Stimulated activated CD8-positive, alpha-beta memory T cell treated with anti-CD3 and anti-CD28 coated beads, Interleukin-15, amount 100 ng/mL, for 1 hour (primary cell): Measurements from ENCODE around the gene C2orf42.
"Not testable (repeated sequence)": the region's sequence is repeated elsewhere in the genome, so short reads cannot be mapped to it uniquely, and the experiment has no call there.

Source experiments
- DNase-seq: peaks from one replicate; pipeline ENCODE4 v3.0.0-alpha.2; 2020; ENCODE audit warnings: low read depth

C2orf42 gene

DNA sequence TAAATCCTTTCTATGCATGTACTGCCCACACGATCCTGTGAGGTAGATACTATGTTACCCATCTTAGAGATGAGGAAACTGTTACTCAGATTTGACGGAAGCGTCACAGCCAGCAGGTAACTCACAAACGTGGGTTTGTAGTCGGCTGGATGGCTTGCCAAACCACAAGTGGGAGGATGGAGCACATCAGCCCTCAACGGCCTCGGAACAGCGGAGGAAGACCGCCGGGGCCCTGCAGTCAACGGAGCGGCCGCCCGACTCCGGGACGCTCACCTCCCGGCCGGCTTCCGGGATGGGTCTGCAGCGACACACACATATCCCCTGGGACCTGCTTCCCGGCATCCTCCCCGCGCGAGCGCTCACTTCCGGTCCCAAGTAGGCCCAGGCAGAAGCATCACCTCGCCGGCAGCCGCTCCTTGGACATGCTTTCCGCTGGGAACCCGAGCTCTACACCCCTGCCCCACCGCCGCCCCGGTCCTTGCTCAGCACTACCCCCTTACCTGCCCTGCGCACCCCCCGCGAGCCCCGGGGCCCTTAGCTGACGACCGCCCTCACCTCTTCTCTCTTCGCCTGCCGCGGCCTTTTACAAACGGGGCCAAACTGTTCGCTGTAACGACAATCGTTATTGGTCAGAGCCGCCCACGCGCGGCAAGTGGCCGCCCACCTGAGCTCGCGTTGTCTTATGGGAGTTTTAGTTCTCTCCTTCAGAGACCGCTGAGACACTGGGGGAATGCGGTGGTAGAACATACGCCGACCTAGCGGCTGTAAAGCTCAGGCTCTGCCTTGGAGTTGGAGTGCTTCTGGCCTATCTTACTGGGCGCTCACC lies at the start of gene C2orf42:
TSS of gene C2orf42 (minus strand) at position 602 of the 826 bp plus-strand sequence. CDS start 9,034 bp downstream, outside the sequence.
- DNase-seq, result peak; percentile 88

DNA sequence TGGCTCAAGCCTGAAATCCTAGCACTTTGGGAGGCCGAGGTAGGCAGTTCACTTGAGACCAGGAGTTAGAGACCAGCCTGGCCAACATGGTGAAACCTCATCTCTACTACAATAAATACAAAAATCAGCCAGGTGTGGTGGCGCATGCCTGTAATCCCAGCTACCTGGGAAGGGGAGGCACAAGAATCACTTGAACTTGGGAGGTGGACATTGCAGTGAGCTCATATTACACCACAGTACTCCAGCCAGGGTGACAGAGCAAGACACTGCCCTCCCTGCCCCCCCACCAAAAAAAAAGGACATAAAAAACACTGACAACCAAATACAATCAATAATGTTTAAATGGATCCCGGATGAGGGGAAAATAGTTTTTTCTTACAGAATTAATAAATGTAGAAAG lies 49.8 kb upstream of the C2orf42 start:
- no peak for DNase-seq

DNA sequence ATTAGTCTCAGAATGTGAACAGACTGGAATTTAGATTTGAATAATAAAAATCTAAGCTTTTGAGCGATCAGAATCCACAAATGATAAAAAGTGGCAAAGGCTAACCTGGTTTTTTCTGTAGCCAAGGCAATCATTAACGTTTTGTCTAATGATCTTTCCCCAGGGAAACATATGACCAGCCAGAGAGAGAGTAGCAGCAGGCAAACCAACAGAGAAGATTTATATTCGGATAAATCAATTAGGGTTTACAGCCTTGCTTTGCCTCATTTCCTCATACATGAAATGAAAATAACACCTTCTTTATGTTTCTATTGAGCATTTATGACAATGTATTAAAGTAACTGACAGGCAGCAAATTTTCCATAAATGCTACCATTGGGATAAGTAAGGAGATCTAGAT lies 43.1 kb upstream of the C2orf42 start:
- DNase-seq, result no peak

DNA sequence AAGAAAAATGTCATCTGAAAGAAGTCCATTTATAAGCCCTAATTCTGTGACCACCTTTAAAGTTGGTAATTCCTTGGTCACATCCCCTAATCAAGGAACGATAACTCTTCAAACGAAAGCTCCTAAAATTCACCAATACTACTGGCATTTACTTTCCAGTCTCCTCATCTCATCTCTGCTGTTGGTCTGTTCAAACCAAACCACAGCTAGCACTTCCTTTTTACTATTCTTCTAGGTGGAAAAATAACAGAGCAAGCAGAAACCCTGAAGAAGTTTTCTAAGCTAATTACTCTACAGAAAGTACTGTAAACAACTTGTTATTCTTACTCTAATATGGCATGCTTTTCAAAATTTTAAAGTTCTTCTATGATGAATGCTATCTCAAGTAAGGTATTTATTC lies 36.0 kb upstream of the C2orf42 start:
- no peak for DNase-seq

DNA sequence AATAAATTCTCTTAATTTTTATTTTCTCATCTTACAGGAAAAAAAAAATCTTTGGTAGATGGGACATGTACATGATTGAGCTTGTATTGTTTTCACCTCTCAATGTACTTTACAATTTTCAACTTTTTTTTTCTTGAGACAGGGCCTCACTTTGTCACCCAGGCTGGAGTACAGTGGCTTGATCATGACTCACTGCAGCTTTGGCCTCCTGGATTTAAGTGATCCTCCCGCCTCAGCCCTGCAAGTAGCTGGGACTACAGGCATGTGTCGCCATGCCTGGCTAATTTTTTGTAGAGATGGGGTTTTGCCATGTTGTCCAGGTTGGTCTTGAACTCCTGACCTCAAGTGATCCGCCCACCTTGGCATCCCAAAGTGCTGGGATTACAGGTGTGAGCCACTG lies 32.5 kb upstream of the C2orf42 start:
- not testable (repeated sequence) for DNase-seq

DNA sequence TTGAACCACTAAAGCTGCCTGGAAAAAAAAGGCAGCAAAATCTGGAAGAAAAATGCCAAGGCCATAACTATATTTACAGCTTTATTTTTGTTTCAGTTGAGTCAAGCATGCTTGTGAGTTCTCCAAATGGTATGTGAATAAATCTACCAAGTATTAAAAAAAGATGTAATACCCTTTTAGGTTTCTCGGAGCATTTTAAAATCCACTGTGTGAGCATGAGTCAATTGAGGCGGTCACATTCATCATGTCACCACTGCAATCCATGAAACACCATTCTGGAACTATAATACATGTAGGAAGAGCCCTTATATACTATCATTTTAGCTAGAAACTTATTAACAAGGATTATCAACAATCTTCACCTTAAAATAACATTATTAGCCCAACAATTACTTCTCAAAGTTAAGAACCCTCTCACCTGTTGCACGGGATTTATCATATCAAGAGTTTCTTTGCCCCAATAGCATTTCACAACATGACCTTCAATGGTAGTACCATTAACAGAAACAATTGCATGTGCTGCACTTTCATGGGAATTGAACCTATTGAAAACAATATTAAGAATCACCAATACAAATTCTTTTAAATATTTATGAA lies 24.2 kb upstream of the C2orf42 start:
- no peak for DNase-seq

DNA sequence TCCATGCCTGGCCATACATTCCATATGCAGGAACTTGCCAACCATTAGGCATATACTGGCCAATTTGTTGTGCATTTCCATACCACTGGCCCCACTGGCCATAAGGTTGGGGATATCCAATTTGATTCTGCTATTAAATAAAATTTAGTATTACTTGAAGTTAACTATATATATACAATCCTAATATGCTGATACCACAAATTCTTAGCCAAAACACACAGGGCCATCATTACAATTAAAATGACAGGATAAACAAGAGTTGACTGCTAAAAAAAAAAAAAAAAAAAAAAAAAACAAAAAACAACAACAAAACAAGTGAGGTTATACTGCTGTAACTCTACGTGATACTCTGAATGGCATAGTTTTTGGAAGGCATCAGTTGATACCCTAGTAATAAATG lies 23.5 kb upstream of the C2orf42 start:
- DNase-seq, result no peak

DNA sequence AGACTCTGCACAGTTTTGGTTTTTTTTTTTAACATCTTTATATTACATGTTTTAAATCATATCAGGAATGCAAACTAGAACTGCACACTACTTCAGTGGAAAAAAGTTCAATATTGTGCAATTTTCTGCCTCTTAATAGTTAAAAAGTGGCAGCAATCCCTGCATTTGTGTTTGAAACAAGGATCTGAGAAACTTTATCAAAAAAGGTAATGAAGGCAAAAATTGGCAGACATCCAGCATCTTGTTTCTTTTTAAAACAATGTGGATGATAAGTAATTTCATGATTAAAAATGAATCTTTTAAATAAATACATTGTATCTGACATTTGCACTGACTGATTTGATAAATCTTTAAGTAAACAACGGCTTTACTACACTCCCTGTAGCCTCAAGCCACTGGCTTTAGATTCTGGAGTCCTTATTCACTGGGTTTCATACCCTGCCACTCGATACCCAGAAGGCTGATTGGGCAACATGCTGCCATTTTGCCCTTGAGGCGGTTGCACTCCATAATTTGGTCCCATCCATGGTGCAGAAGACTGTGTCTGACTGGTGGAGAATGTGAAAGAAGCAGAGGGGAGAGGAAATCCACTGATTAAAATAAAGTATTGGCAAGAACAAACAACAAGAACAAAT lies 21.6 kb upstream of the C2orf42 start:
- no peak for DNase-seq

DNA sequence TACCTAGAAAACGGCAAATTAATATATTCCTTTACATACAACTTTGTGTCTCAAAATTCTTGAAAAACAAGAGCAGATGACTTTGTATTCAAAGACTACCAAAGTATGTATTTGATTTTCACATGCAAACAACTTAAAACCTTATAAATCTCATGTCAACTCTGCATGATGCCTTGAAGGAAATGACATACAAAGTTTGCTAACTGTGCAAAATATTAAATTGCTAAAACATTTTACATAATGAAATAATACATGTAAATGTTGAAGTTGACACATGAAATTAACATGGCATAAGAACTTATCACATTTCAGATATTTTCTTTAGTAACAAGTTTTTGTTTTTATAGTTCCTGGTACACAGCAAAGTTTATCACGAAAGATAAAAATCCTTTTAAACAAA lies 20.8 kb upstream of the C2orf42 start:
- DNase-seq, result no peak

DNA sequence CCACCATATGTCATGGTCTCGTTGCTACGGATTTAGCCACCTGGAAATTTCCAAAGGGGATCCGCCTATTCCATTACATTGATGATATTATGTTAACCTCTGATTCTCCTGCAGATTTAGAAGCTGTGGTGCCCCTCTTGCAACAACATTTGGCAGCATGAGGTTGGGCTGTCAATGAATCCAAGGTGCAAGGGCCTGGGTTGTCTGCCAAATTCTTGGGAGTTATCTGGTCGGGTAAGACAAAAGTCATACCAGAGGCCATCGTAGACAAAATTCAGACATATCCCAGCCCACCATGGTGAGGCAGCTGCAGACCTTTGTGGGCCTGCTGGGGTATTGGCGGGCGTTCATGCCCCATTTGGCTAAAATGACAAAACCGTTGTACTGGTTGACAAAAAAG lies 13.6 kb upstream of the C2orf42 start:
- no peak for DNase-seq

DNA sequence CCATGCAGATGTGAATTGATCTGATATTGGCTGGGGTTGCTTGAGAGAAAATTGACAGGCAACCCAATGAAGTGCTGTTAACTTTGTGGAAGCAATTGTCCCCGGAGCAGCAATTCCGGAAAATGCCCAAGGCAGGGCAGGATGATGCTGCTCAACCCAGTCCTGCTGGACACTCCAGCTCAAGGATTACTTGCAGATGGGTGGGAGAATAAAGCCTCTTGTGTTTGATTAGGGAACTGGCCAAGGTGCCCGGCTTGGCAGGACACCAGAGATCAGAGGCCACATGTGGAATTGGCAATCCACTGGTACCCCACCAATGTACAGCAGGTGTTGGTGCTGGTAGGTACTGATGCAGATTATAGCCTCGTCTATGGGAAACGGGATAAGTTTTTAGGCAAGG lies 12.3 kb upstream of the C2orf42 start:
- DNase-seq, result no peak

DNA sequence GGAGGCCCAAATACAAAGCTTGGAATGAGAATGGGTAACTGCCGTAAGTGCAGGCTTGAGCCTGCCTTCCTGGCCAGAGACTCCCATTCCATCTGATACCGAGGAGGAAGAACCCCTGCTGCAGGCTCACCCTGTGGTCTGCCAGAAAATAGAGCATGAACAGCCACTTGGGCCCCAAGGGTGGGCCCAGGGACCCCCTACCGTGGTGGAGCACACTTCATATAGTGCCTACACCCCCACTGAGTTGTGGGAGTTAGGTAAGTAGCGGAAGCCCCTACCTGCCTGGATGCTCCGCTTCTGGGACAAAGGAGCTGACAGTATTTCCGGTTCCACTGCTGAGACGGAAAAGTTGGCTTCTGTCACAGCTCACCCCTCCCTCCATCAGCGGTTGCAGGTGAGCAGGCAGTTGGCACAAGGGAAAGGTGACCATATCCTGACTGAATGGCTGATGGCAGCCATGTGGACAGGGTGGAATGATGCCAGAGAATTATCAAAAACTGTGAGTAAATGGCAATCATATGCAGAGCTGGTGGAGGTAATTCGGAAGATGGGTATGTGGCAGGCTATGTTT lies 11.5 kb upstream of the C2orf42 start:
- no peak for DNase-seq

DNA sequence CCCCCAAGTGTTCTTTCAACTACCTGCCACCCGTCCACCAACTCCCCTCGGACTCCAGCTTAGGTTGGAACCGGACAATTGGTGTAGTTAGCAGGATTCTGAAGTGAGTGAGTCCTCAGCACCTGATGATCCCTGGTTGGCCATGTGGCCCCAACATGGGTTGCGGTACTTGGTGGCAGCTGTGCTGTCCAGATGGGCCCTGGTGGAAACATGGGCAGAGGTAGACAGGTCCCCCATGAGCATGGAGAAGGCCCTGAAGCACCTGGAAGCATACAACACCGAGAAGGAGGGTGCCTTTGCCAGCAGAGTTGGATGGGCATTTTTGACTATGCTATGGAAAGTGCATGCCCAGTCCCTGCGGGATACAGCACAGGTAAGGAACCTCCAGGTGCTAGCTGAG lies 11.0 kb upstream of the C2orf42 start:
- DNase-seq, result no peak

DNA sequence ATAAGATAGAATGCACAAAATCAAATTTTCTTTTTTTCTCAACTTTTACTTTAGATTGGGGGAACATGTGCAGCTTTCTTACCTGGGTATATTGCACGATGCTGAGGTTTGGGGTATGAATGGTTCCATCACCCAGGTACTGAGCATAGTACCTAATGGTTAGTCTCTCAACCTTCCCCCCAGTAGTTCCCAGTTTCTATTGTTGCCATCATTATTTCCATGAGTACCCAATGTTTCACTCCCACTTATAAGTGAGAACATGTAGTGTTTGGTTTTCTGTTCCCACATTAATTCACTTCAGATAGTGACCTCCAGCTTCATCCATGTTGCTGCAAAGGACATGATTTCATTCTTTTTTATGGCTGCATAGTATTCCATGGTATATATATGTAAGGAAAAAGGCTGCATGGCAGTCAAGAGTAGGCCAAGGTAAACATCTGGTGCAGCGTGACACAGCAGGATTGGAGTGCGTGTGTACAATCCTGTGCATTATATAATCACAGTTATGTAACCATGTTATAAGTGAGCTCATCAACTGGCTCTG lies 10.5 kb upstream of the C2orf42 start:
- DNase-seq, result no peak

DNA sequence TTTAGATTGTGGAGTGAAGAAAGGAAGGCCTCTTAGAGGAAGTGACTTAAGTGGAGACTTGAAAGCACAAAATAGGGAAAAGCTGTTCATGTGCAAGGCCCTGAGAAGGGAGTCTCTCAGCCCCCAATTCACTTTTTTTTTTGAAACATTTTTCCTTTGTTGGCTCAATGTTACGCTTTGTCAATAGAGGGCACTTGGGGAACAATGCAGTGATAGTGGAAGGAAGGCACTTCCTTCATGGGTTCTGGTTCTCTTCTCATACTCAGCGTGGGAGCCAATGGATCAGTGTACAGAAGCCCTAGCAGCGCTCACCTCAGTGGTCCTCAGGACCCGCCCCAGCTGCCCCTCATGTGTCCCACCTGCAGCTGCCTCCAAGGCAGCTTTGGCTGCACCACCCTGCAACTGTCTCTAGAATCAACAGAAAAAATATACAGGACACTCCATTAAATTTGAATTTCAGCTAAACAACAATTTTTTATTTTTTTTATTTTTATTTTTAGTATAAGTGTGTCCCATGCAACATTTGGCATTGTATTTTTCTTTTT lies 8.6 kb upstream of the C2orf42 start:
- DNase-seq, result no peak

DNA sequence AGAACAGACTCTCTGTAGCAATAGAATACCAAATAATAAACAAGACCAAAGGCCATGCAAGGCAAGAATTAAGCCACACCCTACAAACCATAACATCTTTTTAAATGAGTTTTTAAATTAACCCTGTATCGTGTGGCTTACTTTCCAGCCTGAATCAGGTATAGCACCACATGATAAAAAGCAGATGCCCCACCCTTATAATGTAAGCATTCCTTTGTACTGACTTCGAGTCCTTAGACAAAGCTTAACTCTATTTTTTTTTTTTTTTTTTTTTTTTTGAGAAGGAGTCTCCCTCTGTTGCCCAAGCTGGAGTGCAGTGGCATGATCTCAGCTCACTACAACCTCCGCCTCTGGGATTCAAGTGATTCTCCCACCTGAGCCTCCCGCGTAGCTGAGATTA lies 1.7 kb upstream of the C2orf42 start:
- no peak for DNase-seq

DNA sequence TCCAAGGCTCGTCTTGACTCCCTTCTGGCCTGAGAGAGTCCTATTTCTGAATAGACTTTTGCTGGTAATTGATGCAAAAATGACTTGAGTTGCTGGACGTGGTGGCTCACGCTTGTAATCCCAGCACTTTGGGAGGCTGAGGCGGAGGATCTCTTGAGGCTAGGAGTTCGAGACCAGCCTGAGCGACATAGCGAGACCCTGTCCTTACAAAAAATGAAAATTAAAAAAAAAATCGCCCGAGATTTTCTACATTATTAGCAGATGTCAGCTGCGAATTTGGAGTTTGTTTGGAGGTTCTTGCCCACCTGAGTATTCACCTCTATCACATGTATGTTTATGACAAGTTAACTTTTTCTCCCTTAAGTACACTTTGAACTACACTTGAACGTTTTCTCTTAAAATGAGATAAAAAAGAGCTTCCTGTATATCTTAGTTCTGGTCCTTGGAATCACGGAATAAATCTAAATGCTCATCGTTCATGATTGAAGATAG lies 471 bp upstream of the C2orf42 start:
- no peak for DNase-seq

DNA sequence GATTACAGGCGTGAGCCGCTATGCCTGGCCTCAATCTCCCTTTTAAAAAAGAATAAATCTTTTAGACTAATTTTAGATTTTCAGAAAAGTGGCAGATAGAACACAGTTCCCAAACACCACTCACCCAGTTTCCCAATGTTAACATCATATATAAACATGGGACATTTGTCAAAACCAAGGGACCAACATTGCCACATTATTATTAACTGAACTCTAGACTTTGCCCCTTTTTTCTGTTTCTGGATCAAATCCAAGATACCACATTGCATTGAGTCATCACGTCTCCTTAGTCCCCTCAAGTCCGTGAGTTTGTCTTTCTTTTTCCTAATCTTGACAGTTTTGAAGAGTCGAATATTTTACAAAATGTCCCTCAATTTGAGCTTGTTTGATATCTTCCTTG lies 2.4 kb downstream of the C2orf42 start:
- no peak for DNase-seq

DNA sequence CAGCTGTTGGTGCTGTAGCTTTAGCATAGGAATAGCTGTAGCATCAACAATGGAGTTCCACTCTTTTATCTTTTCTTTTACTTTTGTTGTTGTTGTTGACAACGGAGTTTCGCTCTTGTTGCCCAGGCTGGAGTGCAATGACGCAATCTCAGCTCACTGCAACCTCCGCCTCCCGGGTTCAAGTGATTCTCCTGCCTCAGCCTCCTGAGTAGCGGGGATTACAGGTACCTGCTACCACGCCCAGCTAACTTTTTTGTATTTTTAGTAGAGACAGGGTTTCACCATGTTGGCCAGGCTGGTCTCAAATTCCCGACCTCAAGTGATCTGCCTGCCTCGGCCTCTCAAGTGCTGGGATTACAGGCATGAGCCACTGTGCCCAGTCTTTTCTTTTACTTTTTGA lies 3.6 kb downstream of the C2orf42 start:
- not testable (repeated sequence) for DNase-seq

DNA sequence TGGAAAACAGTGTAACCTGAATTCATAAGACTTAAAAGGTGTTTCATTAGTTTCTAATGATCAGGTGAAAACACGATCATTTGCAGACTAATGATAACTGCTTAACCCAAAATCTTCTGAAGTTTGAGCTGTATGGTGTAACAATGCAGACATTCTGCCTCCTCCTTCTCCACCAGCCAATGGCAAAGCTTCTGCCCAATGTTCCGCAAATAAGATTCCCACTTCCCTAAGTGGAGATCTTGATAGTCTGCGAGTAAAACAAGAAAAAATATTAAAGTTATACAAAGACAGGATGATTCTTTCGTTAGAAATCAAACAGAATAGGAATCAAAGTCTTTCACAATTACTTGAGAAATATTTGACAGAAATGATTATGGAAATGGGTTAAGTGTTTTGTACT lies 8.1 kb downstream of the C2orf42 start:
- no peak for DNase-seq

DNA sequence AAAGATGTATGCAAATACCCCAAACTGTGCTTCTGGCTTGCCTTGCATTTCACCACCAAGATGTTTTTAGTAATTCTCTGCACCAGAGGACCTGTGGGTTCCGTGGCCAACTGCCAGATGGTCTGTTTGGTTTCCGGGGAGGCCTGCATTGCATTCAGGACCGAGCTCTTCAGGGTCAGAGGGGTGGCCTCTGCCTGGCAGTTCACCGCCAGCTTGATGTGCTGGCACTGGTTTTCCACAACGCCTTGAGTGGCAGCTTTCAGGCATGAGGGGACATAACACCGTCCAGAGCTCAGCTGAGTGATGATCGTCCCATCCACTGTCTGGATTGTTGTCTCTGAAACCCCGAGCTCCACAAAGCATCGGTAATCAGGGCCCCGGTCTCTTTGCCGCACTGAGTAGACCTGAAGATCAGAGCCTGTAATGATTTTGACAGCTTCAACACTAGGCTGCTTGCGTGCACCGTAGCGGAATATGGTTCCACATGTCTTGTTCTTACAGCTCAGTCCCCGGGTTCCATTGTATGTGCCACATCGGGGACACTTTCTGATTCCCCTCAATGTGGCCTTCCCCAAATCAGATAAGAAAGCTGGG lies 9.4 kb downstream of the C2orf42 start:
- no peak for DNase-seq

DNA sequence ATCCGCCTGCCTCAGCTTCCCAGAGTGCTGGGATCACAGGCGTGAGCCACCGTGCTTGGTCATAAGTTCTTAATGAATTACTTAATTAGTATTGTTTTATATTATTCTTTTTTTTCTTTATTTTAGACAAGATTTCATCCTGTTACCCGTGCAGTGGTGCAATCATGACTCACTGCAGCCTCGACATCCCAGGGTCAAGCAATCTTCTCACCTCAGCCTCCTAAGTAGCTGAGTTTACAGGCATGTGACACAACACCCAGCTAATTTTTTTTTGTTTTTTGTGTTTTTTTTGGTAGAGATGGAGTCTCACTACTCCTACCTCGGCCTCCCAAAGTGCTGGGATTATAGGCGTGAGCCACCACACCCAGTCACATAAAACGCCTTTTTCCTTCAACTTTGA lies 17.3 kb downstream of the C2orf42 start:
- DNase-seq, result no peak
